ENCODE results near the gene TSPYL4. TPM values are rescaled to one million over a fixed set of nuclear protein-coding genes. Genes with fewer than 3 reads are reported as not detected.
A peak's percentile ranks its signal among the peaks of the same experiment; 100 is the strongest.

The TSPYL4 gene
- total RNA-seq, 2 donors from 2014 or later = 5.7 to 7.5 TPM

- ATAC-seq = no peak
- intact Hi-C loops (cut with DNase I, micrococcal nuclease) = no loop called here
These were observed 5.3 kb downstream of the TSPYL4 start for GRCh38 chr6:116248577-116248976.

GRCh38 chr6:116247285-116247684 lies 6.6 kb downstream of the TSPYL4 start:
- intact Hi-C loops (cut with DNase I, micrococcal nuclease) = no loop called here
- no peak for ATAC-seq
- DNase-seq = no peak

More at GRCh38 chr6:116248577-116248976, 5.3 kb downstream of the TSPYL4 start:
- no peak for DNase-seq

- ATAC-seq (no peak), DNase-seq (no peak)
- intact Hi-C loops (cut with DNase I, micrococcal nuclease) = no loop called here
These were observed 7.8 kb downstream of the TSPYL4 start for GRCh38 chr6:116246089-116246488.

GRCh38 chr6:116244284-116244683 lies 9.6 kb downstream of the TSPYL4 start:
- no peak for DNase-seq
- intact Hi-C loops (cut with DNase I, micrococcal nuclease) = no loop called here
- ATAC-seq = peak; percentile 90

GRCh38 chr6:116239856-116240255 lies 14.0 kb downstream of the TSPYL4 start:
- intact Hi-C loops (cut with DNase I, micrococcal nuclease) = no loop called here
- ATAC-seq (no peak), DNase-seq (no peak)

GRCh38 chr6:116239256-116239655 lies 14.6 kb downstream of the TSPYL4 start:
- DNase-seq = no peak
- ATAC-seq = no peak
- intact Hi-C loops (cut with DNase I, micrococcal nuclease) = no loop called here

GRCh38 chr6:116238083-116238482 lies 15.8 kb downstream of the TSPYL4 start:
- DNase-seq = no peak
- ATAC-seq = no peak
- intact Hi-C loops (cut with DNase I, micrococcal nuclease) = no loop called here

GRCh38 chr6:116234689-116235088 lies 19.2 kb downstream of the TSPYL4 start:
- DNase-seq = no peak
- intact Hi-C loops (cut with DNase I, micrococcal nuclease) = no loop called here
- no peak for ATAC-seq

- intact Hi-C loops (cut with DNase I, micrococcal nuclease) = no loop called here
- ATAC-seq (no peak), DNase-seq (peak; percentile 54 to 78)
These were observed 24.5 kb downstream of the TSPYL4 start for GRCh38 chr6:116229287-116229913.

- DNase-seq (no peak), ATAC-seq (no peak)
These were observed 30.5 kb downstream of the TSPYL4 start for GRCh38 chr6:116223355-116223754.

GRCh38 chr6:116221911-116222310 lies 32.0 kb downstream of the TSPYL4 start:
- intact Hi-C loops (cut with DNase I, micrococcal nuclease) = no loop called here
- ATAC-seq (no peak), DNase-seq (no peak)

More at GRCh38 chr6:116223355-116223754, 30.5 kb downstream of the TSPYL4 start:
- intact Hi-C loops (cut with DNase I, micrococcal nuclease) = no loop called here

GRCh38 chr6:116221067-116221466 lies 32.8 kb downstream of the TSPYL4 start:
- intact Hi-C loops (cut with DNase I, micrococcal nuclease) = no loop called here
- ATAC-seq = no peak

GRCh38 chr6:116218866-116219265 lies 35.0 kb downstream of the TSPYL4 start:
- intact Hi-C loops (cut with DNase I, micrococcal nuclease) = no loop called here
- DNase-seq = no peak
- no peak for ATAC-seq

More at GRCh38 chr6:116221067-116221466, 32.8 kb downstream of the TSPYL4 start:
- DNase-seq = no peak

GRCh38 chr6:116218172-116218633 lies 35.7 kb downstream of the TSPYL4 start:
- ATAC-seq (no peak), DNase-seq (no peak)
- intact Hi-C loops (cut with DNase I, micrococcal nuclease) = no loop called here

GRCh38 chr6:116217069-116217468 lies 36.8 kb downstream of the TSPYL4 start:
- ATAC-seq = peak; percentile 42
- DNase-seq = no peak
- intact Hi-C loops (cut with DNase I, micrococcal nuclease) = no loop called here

GRCh38 chr6:116215414-116215813 lies 38.5 kb downstream of the TSPYL4 start:
- intact Hi-C loops (cut with DNase I, micrococcal nuclease) = no loop called here
- DNase-seq = no peak
- ATAC-seq = no peak

GRCh38 chr6:116214681-116215080 lies 39.2 kb downstream of the TSPYL4 start:
- intact Hi-C loops (cut with DNase I, micrococcal nuclease) = no loop called here
- ATAC-seq = no peak
- no peak for DNase-seq

- no peak for DNase-seq
- ATAC-seq = no peak
- intact Hi-C loops (cut with DNase I, micrococcal nuclease) = no loop called here
These were observed 43.0 kb downstream of the TSPYL4 start for GRCh38 chr6:116210750-116211425.

GRCh38 chr6:116210316-116210715 lies 43.6 kb downstream of the TSPYL4 start:
- ATAC-seq (no peak), DNase-seq (no peak)
- intact Hi-C loops (cut with DNase I, micrococcal nuclease) = no loop called here

GRCh38 chr6:116208056-116208785 lies 45.7 kb downstream of the TSPYL4 start:
- no peak for DNase-seq
- intact Hi-C loops (cut with DNase I, micrococcal nuclease) = no loop called here
- no peak for ATAC-seq

Data from left colon (tissue), 2 donors.